ENCODE results near the gene SLC5A10.
"Not testable (repeated sequence)": the region's sequence is repeated elsewhere in the genome, so short reads cannot be mapped to it uniquely, and the experiment has no call there.

The SLC5A10 gene

DNA sequence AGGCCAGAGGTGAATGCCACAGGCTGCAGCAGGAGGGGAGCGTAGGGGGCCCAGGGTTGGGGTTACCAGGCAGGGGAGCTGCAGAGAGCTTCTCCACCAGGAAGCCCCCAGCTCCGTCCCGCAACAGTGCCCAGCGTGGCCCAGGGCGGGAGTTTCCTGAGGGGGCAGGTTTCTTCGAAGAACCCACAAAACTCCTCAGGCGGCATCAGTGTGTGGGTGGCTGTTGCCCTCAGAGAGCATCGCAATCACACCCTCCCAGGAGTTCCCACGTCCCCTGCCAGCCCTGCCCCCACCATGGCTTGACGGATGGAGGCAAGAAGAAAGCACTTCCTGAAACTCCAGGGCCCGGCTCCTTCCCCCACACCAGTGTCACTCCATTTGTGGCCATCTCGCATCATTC, 86.8 kb downstream of the SLC5A10 start:
- DNase-seq, result not testable (repeated sequence)

DNA sequence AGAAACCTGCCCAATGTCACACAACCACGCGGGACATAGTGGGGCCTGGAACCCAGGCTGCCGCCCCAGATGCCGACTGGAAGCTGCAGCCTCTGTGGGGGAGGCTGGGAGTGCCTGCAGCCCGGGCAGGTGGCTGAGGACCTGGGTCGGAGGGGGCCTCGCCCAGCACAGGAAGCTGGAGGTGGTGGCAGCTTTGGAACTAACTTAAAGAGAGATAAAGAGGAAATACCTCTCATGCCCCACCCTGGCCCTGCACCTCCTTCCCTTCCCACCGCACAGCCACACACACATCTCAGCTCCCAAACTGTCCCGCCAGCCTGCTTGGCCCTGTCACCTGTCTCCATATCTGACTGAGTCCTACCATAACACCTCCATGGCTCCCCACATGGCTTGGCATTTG, 88.4 kb downstream of the SLC5A10 start:
- DNase-seq, result not testable (repeated sequence)

DNA sequence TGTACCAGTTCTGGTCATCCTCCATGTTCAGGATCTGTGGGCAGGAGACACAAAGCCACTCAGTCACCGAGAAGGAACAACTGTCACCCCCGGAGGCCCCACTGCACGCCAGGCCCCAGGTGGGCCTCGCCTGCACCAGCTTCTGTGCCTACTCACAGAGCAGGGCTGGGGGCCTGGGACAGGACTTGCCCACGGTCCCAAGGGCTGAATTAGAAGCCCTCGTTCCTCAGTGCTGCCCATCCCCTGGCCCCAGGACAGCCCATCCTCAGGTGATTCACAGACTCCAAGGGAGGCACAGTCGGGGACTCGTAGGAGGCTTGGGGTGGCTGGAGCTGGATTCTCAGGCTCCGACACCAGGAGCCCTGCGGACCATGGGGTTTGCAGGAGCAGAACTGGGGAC, 89.9 kb downstream of the SLC5A10 start:
- not testable (repeated sequence) for DNase-seq

DNA sequence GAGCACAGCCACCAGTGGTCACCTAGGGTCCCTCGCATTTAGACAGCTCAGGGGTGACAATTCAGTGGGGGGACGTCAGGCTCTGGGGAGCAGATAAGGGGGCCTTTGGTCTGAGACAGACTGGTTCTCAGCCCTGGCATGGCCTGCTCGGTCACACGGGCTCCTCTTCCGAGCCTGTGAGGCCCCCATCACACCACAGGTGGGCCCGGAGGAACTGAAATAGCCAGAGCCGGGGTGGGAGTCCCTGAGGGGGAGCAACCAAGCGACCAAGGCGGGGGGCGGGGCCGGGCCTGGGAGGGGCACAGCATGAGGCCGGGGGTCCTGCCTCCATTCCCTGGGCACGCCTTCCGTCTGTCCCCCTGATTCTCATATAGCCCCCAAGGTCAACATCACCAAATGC, 90.4 kb downstream of the SLC5A10 start:
- not testable (repeated sequence) for DNase-seq

DNA sequence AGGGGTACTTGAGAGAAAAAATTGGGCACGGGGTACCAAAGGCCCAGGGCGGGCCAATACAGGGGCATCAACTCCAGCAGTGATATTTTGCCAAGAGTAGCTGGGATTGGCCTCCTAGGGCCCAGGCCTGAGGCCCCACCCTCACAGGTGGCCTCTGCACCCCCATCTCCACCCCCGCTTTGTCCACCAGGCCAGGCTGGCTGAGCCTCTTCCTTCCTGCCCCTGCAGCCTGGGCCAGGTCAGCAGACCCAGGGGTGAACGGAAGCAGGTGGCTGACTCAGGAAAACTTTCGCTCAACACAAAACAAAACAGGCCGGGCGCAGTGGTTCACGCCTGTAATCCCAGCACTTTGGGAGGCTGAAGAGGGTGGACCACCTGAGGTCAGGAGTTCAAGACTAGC, 91.1 kb downstream of the SLC5A10 start:
- DNase-seq, result not testable (repeated sequence)

DNA sequence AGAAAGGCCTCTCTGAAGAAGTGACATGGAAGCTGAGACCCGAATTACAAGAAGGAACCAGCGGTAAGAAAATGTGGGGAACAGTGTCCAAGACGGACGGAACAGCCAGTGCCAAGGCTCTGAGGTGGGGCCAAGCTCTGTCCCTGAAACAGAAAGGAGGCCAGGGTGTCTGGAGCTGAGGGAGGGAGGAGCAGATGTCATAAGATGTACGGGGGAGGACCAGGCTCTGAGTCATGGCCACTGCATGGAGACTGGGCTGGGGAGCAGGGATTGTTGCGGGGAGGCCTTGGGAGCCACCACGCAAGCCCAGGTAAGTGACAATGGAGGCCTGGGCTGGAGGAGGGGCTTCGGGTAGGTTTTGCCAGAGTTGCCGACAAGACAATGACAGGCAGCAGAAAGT, 92.7 kb downstream of the SLC5A10 start:
- DNase-seq, result not testable (repeated sequence)

DNA sequence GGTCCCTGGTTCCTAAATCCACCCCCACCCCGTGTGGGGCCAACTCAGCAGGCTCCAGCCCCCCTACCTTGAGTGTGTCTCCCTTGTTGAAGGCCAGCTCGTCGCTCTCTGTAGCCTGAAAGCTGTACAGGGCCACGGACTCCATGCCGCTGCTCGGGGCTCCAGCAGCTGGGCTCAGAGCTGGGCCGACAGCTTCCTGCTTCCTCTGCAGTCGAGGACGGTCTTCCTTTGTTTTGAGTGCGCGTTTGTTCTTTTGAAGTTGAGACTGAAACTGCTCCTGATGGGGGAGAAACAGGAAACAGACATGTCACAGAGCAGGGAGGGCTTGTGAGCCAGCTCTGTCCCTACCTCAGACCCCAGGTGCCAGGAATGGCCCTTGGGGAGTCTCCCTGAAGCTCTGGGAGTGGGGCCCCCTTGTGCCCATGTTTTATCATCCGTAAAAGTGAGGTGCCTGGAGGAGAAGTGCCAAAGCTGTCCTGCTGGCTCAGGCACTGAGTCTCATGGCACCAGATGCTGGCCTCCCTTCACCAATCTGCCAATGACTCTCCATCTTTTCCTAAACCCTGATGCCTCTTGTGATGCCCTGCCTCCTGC, 94.9 kb downstream of the SLC5A10 start, which contains the start of gene GRAP:
Gene GRAP, minus strand, starts transcription at position 176 of the 594 bp plus-strand sequence. Its CDS starts 31 bp downstream, at position 145.
- not testable (repeated sequence) for DNase-seq

DNA sequence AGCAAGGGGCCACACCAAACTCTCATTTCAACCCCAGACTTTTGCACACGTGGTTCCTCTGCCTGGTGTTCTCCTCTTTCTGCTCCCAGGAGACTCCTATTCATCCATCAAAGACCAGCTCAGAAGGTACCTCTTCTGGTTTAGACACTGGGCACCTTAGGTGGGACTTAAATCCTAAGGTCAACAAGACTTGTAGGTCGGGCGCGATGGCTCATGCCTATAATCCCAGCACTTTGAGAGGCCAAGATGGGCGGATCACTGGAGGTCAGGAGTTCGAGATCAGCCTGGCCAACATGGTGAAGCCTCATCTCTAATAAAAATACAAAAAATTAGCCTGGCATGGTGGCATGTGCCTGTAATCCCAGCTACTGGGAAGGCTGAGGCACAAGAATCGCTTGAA, 95.5 kb downstream of the SLC5A10 start:
- DNase-seq, result not testable (repeated sequence)

DNA sequence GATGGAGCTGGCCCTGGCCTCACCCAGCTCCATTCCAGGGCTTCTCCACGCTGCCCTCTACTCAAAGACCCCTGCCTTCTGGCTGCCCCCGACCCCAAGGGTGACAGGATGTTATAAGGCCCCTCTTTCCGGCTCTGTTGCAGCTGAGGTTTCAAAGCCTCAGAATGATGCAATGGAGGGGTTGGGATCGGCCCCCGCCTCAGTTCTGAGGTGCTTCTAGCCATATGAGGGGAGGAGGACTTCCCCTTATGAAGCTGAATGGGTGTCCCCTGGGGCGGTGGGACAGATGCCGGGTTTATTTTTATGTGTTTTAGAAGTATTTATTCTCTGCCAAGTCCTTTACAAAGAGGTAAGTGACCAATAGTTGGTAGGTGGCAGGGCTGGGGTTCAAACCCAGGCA, 96.9 kb downstream of the SLC5A10 start:
- DNase-seq, result not testable (repeated sequence)

DNA sequence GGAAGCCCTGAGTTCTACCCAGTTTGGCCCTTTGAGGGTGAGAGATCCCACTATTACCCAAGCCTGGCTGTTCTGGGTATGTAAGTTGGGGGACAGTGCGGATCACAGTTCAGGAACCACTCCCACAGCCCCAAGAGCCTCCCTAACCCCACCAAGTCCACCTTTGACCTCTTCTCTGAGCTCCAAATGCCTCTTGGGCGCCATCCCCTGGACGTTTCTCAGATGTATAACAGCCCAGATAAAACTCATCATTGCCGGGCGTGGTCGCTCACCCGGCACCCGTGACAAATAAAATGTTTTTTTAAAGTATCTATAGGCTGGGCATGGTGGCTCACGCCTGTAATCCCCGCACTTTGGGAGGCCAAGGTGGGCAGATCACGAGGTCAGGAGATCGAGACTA, 103.5 kb downstream of the SLC5A10 start:
- not testable (repeated sequence) for DNase-seq

DNA sequence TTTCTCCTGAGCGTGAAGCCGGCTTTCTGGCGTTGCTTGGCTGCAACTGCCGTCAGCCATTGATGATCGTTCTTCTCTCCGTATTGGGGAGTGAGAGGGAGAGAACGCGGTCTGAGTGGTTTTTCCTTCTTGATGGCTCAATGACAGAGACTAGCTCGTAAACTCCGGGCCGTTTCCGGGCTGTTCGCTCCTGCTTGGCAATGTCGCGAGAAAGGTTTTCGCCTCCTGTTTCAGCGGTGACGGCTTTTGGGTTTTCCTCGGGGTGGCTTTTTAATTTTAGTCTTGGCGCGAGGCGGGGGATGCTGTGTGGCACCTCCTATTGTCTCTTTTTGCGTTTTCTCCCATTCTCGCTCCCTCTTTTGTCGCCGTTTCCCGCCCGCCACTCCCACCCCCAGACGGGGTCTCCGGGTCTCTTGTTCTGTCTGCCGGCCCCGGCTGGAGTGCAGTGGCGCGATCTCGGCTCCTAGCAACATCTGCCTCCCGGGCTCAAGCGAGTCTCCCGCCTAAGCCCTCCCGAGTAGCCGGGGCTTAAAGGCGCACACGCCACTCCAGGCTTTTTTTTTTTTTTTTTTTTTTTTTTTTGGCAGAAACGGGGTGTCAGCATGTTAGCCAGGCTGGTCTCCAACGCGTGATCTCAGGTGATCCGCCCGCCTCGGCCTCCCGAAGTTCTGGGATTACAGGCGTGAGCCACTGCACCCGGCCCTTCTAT, 110.2 kb downstream of the SLC5A10 start:
- not testable (repeated sequence) for DNase-seq

DNA sequence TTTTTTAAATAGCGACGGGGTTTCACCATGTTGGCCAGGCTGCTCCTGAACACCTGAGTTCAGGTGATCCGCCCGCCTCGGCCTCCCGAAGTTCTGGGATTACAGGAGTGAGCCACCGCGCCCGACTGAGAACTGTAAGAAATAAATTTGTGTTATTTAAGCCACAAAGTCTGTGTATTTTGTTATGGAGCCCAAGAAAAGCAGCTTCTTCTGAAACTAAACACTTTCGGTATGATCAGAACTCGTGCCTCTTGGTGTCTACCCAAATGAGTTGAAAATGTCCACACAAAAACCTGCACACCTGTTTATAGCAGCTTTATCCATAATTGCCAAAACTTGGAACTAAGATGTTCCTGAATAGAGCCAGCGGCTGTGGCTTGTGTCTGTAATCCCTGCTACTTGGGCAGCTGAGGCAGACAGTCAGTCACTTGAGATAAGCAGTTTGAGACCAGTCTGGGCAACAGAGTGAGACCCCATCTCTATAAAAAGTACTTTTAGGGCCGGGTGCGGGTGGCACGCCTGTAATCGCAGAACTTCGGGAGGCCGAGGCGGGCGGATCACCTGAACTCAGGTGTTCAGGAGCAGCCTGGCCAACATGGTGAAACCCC, 110.9 kb downstream of the SLC5A10 start:
- DNase-seq, result not testable (repeated sequence)

DNA sequence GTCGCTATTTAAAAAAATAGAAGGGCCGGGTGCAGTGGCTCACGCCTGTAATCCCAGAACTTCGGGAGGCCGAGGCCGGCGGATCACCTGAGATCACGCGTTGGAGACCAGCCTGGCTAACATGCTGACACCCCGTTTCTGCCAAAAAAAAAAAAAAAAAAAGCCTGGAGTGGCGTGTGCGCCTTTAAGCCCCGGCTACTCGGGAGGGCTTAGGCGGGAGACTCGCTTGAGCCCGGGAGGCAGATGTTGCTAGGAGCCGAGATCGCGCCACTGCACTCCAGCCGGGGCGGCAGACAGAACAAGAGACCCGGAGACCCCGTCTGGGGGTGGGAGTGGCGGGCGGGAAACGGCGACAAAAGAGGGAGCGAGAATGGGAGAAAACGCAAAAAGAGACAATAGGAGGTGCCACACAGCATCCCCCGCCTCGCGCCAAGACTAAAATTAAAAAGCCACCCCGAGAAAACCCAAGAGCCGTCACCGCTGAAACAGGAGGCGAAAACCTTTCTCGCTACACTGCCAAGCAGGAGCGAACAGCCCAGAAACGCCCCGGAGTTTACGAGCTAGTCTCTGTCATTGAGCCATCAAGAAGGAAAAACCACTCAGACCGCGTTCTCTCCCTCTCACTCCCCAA, 111.5 kb downstream of the SLC5A10 start:
- not testable (repeated sequence) for DNase-seq

DNA sequence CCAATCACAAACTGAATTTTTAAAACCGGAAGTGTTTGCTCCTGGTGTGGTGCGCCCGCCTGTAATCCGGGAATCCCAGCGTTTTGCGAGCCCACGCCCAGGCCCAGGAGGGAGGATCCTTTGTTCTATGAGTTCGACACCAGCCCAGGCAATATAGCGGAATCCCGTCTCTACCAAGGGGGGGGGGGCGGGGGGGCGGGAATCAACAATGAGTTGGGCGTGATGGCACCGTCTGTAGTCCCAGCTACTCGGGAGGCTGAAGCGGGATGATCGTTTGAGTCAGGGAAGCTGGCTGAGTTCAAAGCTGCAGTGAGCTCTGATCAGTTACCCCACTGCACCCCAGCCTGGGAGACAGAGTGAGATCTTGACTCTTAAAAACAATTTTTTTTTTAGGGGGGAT, 112.4 kb downstream of the SLC5A10 start:
- not testable (repeated sequence) for DNase-seq

DNA sequence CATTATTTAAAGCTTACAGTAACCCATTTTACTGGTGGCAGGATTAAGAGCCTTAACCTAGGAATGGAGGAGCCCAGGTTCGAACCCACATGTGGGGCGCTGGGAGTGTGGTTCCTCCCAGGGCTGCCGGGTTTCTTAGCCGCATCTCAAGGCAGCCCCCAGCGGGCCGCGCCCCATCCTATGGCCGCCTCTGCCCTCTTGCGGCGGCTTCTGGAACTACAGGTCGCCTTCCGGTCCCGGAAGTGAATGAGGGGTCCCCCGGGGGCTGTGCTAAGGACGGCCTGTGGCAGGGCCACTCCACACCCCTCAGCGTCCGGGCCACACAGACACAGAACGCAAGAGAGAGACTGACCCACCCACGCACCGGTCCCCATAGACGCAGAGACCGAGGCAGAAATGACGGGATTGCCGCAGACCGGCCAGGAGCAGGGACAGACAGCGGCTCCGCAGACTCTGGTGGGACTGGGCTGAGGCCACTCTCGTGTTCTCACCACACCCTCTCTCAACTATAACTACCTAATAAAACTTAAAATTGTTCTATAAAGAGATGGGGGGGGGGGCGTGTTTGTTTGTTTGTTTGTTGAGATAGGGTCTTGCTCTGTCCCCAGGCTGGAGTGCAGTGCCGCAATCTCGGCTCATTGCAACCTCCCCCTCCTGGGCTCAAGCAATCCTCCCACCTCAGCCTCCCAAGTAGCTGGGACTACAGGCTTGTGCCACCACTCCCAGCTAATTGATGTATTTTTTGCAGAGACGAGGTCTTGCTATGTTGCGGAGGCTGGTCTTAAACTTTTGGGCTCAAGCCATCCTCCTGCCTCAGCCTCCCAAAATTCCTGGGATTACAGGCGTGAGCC, 118.6 kb downstream of the SLC5A10 start:
- DNase-seq, result not testable (repeated sequence)
